IPS DF 4.7 (cell line): ENCODE data around the gene SSBP3.
"Not testable (repeated sequence)": the region's sequence is repeated elsewhere in the genome, so short reads cannot be mapped to it uniquely, and the experiment has no call there.

Source experiments
- DNase-seq: peaks from one replicate; pipeline ENCODE4 v3.0.0-alpha.2; 2013; ENCODE audit warnings: low spot score; ENCODE audit errors: extremely low read depth

Gene SSBP3

GRCh38 chr1:54352755-54353154 lies 53.4 kb downstream of the SSBP3 start:
- DNase-seq: no peak

DNA sequence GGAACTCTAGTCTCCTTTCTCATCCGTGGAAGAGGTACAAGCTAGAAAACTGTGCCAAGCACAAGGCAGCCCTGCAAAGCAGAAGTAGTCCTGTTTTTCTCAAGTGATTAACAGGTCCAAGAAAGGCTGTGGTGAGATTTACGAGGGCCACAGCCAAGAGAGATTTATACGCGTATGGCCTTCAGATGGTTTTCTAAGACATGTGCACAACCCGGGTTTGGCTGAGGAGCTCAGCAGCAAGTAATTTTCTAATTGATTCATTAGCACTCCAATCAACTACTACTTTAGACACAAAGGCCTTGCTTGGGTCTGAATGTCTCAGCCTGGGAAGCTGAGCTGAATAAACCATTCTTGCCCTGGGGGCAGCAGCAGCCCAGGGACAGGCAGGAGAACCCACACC lies 55.8 kb downstream of the SSBP3 start:
- no peak for DNase-seq

GRCh38 chr1:54348700-54349021 lies 57.5 kb downstream of the SSBP3 start:
- DNase-seq: no peak

GRCh38 chr1:54347955-54348699 lies 58.1 kb downstream of the SSBP3 start:
- no peak for DNase-seq

- no peak for DNase-seq
These were observed 58.8 kb downstream of the SSBP3 start for GRCh38 chr1:54347261-54347954.

DNA sequence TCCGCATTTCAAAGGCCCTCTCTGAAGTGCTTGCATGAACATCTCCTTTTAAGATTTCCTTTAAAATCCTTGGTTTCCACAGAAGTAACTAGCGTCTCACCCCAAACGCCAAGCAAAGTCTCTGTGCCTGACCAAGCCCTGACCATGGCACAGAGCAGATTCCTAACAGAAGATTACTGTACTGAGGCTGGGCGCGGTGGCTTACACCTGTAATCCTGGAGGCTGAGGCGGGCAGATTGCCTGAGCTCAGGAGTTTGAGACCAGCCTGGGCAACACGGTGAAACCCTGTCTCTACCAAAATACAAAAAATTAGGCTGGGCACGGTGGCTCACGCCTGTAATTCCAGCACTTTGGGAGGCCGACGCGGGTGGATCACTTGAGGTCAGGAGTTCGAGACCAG lies 60.6 kb downstream of the SSBP3 start:
- DNase-seq: not testable (repeated sequence)

GRCh38 chr1:54345116-54345515 lies 61.1 kb downstream of the SSBP3 start:
- DNase-seq: no peak

- no peak for DNase-seq
These were observed 63.2 kb downstream of the SSBP3 start for GRCh38 chr1:54342742-54343687.

- no peak for DNase-seq
These were observed 63.9 kb downstream of the SSBP3 start for GRCh38 chr1:54342288-54342687.

- DNase-seq: no peak
These were observed 64.4 kb downstream of the SSBP3 start for GRCh38 chr1:54341763-54342162.

- DNase-seq: no peak
These were observed 65.3 kb downstream of the SSBP3 start for GRCh38 chr1:54340878-54341277.

GRCh38 chr1:54340434-54340833 lies 65.8 kb downstream of the SSBP3 start:
- no peak for DNase-seq

DNA sequence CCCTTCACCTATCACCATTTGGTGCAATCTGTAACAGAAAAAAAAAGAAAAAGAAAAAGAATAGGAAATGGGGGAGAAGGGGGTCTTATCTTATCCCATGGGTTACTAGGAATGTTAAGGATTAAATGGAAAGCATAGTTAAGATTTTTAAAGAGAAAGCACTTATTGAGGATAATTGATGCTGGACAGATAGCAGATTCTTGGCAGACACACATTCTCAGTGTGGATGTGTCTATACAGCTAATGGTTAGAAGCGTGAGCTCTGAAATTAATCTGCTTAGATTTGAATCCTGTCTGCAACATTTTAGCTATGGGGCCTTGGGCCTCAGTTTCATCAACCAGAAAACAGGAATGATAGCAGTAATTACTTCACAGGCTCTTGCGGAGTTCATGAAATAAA lies 67.1 kb downstream of the SSBP3 start:
- DNase-seq: no peak

GRCh38 chr1:54338464-54338863 lies 67.7 kb downstream of the SSBP3 start:
- no peak for DNase-seq

GRCh38 chr1:54337928-54338327 lies 68.3 kb downstream of the SSBP3 start:
- DNase-seq: no peak

- DNase-seq: no peak
These were observed 69.2 kb downstream of the SSBP3 start for GRCh38 chr1:54337034-54337433.

- no peak for DNase-seq
These were observed 70.1 kb downstream of the SSBP3 start for GRCh38 chr1:54336116-54336515.

DNA sequence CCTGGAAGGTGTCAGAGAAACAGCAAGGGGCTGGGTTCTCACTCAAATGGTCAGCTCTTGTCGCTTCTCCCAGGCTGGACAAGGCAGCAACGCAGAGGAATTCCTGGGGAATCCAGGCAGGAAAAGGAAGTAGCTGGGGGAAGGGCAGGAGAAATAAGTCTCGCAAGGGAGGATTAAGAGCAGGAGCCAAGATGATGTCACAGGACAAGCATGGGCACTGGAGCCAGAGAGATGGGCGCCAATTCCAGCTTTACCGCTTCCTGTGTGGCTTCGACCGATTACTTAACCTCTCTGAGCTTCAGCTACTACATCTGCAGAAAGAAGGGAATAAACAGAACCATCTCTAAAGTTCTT lies 70.5 kb downstream of the SSBP3 start:
- DNase-seq: no peak

GRCh38 chr1:54335011-54335754 lies 71.0 kb downstream of the SSBP3 start:
- no peak for DNase-seq

DNA sequence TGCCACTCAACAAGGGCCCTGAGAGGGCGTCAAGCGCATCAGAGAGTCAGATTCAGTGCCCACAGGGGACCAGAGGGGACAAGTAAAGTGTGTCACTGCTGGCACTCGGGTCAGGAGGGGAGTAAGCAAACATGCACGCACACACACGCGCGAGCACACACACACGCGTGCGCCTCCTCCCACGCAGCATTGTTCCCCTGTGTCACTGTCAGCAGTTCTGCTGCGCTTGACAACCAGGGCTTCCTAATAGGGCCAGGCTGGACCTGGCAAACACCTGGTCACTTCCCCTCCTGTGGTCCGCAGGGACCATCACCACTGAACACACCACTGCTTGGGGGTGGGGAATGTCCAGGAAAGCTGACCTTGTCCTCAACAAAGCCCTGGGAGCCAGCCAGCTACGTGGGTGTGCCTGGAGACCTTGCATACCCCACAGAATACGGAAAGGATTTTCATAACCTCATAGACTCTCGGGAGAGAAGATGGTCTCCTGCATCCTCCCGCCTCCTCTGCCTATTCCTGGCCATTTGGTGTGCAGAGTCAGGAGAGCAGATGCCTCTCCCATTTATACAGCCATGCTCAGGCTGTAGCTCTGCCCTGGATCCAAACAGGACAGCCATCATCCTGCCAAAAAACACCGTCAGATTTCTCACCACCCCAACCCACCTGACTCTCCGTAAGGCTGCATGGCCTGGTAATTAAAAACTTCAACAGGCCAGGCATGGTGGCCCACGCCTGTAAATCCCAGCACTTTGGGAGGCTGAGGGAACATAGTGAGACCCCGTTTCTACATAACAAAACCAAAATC lies 73.2 kb downstream of the SSBP3 start:
- DNase-seq: no peak
